HepG2 (cell line): ENCODE data around the gene PTPN14. TPM values are rescaled to one million over a fixed set of nuclear protein-coding genes. Genes with fewer than 3 reads are reported as not detected.

Experiments used
- ATAC-seq: fragments of 200-7000 bp; cut with Tn5 transposase; 3 replicates; pipeline ENCODE4 v1.9.1; 2020; ENCODE audit warnings: mild to moderate bottlenecking, moderate library complexity
- BruUV-seq: library from RNA; stranded (reverse); fragments of 400-500 nt; replicated peaks from 2 replicates; lab custom pipeline; 2021; lab: Mats Ljungman, UMichigan
- CTCF ChIA-PET: fragments of 300-600 bp; formaldehyde crosslinking; extraction: SDS; loops from one replicate; lab custom pipeline; 2021; ENCODE audit warnings: low total read pairs, inconsistent platforms, low intra/inter-chr PET ratio; lab: Yijun Ruan, JAX
- POLR2A ChIA-PET: fragments of 350-600 bp; sonication (Branson Sonifier 250); formaldehyde crosslinking; loops from one replicate; lab custom pipeline; 2020; ENCODE audit warnings: antibody characterized with exemption, inconsistent platforms; lab: Yijun Ruan, JAX
- DNase-seq: peaks from one replicate; pipeline ENCODE4 v3.0.0-alpha.2; 2015; ENCODE audit warnings: low spot score
- FAIRE-seq: peaks from 3 replicates; lab custom pipeline; 2011; peaks lifted over from hg19 to GRCh38; lab: Jason Lieb, UNC
- H2AFZ ChIP-seq: one replicate; pipeline ENCODE4 v1.6.1; 2011; ENCODE audit warnings: low read length, inconsistent platforms
- H3K27ac ChIP-seq: fragments of 300-600 bp; 3 replicates; pipeline ENCODE4 v1.8.0; 2011; ENCODE audit warnings: mixed run types, mild to moderate bottlenecking, mixed read lengths, low read length, inconsistent platforms; ENCODE audit not compliant: insufficient read depth; ENCODE audit errors: extremely low read length
- H3K27me3 ChIP-seq, 2 experiments: fragments of 200-600 bp in 1 of 2; 2 replicates in 1 of 2; 3 replicates in 1 of 2; pipeline versions ENCODE4 v1.6.0 to v1.8.0; 2011; ENCODE audit warnings: low read length in 2 of 2, mild to moderate bottlenecking in 2 of 2, moderate library complexity in 2 of 2, inconsistent platforms in 1 of 2; ENCODE audit not compliant: insufficient read depth in 2 of 2, control insufficient read depth in 1 of 2
- H3K36me3 ChIP-seq, 2 experiments: fragments of 200-600 bp in 1 of 2; replicated peaks in 1 of 2; 2 replicates in 1 of 2; 3 replicates in 1 of 2; pipeline versions ENCODE4 v1.5.1 to v1.8.0; 2011; ENCODE audit warnings: low read length in 2 of 2, inconsistent platforms in 1 of 2; ENCODE audit not compliant: insufficient read depth in 2 of 2, control insufficient read depth in 1 of 2
- H3K4me1 ChIP-seq: 2 replicates; pipeline ENCODE4 v1.5.1; 2012; ENCODE audit warnings: low read length, inconsistent platforms; ENCODE audit not compliant: insufficient read depth
- H3K4me2 ChIP-seq: 2 replicates; pipeline ENCODE4 v1.6.0; 2011; ENCODE audit warnings: low read depth, low read length, inconsistent platforms
- H3K4me3 ChIP-seq, 3 experiments: fragments of 200-600 bp in 1 of 3; sonication (generic), shearing (Covaris generic) in 1 of 3; replicated peaks in 1 of 3; 2 replicates each; pipeline ENCODE4 v1.5.1; 2011 to 2016; ENCODE audit warnings: low read length in 3 of 3, inconsistent platforms in 2 of 3, low read depth in 2 of 3, mild to moderate bottlenecking in 2 of 3, control low read depth in 1 of 3, mixed read lengths in 1 of 3; ENCODE audit not compliant: insufficient read depth in 1 of 3
- H3K79me2 ChIP-seq: one replicate; pipeline ENCODE4 v1.6.1; 2011; ENCODE audit warnings: low read length, inconsistent platforms; ENCODE audit not compliant: insufficient read depth
- H3K9ac ChIP-seq: 2 replicates; pipeline ENCODE4 v1.6.0; 2011; ENCODE audit warnings: mild to moderate bottlenecking, low read depth, low read length, inconsistent platforms; ENCODE audit not compliant: insufficient read depth
- H3K9me3 ChIP-seq: 2 replicates; pipeline ENCODE4 v1.5.1; 2012; ENCODE audit warnings: mild to moderate bottlenecking, low read length
- H4K20me1 ChIP-seq: 2 replicates; pipeline ENCODE4 v1.6.0; 2011; ENCODE audit warnings: inconsistent platforms, mild to moderate bottlenecking, low read length, moderate library complexity; ENCODE audit not compliant: insufficient read depth
- AGO1 ChIP-seq: fragments of 200-400 bp; formaldehyde crosslinking; IDR thresholded peaks from 2 replicates; pipeline ENCODE4 v1.6.1; 2017; ENCODE audit warnings: mild to moderate bottlenecking, low read depth, low read length, moderate library complexity; ENCODE audit not compliant: poor library complexity, severe bottlenecking
- HDAC1 ChIP-seq: sonication (generic); formaldehyde crosslinking; IDR thresholded peaks from 2 replicates; pipeline ENCODE4 v1.5.1; 2020; ENCODE audit warnings: mild to moderate bottlenecking, missing genetic modification reagents
- HNRNPLL ChIP-seq: fragments of 200-400 bp; formaldehyde crosslinking; IDR thresholded peaks from 2 replicates; pipeline ENCODE4 v1.6.1; 2017; ENCODE audit warnings: mild to moderate bottlenecking, low read depth, low read length; ENCODE audit not compliant: poor library complexity, severe bottlenecking
- JUNB ChIP-seq: sonication (generic); formaldehyde crosslinking; IDR thresholded peaks from 2 replicates; pipeline ENCODE4 v1.8.0; 2022; ENCODE audit warnings: missing genetic modification reagents, mild to moderate bottlenecking, borderline replicate concordance
- KMT2B ChIP-seq: IDR thresholded peaks from 2 replicates; pipeline ENCODE4 v1.6.1; 2016; ENCODE audit warnings: missing genetic modification reagents, missing compliant biosample characterization
- MZF1 ChIP-seq: sonication (generic); formaldehyde crosslinking; IDR thresholded peaks from 2 replicates; pipeline ENCODE4 v1.8.1; 2023; ENCODE audit warnings: mild to moderate bottlenecking, missing genetic modification reagents, borderline replicate concordance
- NFYC ChIP-seq: IDR thresholded peaks from 2 replicates; pipeline ENCODE4 v1.6.1; 2016; ENCODE audit warnings: missing genetic modification reagents, missing compliant biosample characterization
- RFXANK ChIP-seq: IDR thresholded peaks from 2 replicates; pipeline ENCODE4 v1.6.1; 2016
- RXRA ChIP-seq: sonication (generic); formaldehyde crosslinking; IDR thresholded peaks from 2 replicates; pipeline ENCODE4 v1.5.1; 2020; ENCODE audit warnings: missing genetic modification reagents
- STAG1 ChIP-seq: sonication (generic); formaldehyde crosslinking; IDR thresholded peaks from 2 replicates; pipeline ENCODE4 v1.4.0; 2020; ENCODE audit warnings: missing genetic modification reagents
- U2AF2 ChIP-seq: fragments of 200-400 bp; formaldehyde crosslinking; IDR thresholded peaks from 2 replicates; pipeline ENCODE4 v1.6.1; 2017; ENCODE audit warnings: low read depth, mild to moderate bottlenecking, low read length
- ZNF24 ChIP-seq: fragments of 450-650 bp; IDR thresholded peaks from 2 replicates; pipeline ENCODE4 v1.6.1; 2017; ENCODE audit warnings: antibody characterized with exemption, mild to moderate bottlenecking
- ZNF260 ChIP-seq: sonication (generic); formaldehyde crosslinking; IDR thresholded peaks from 2 replicates; pipeline ENCODE4 v1.4.0; 2020; ENCODE audit warnings: missing genetic modification reagents, low read depth, mild to moderate bottlenecking, borderline replicate concordance
- ZNF329 ChIP-seq: sonication (generic); formaldehyde crosslinking; IDR thresholded peaks from 2 replicates; pipeline ENCODE4 v1.9.0; 2021; ENCODE audit warnings: low read depth, mild to moderate bottlenecking, missing genetic modification reagents
- ZNF34 ChIP-seq: sonication (generic); formaldehyde crosslinking; IDR thresholded peaks from 2 replicates; pipeline ENCODE4 v1.4.0; 2020; ENCODE audit warnings: mild to moderate bottlenecking, missing genetic modification reagents, borderline replicate concordance
- ZNF367 ChIP-seq: sonication (generic); formaldehyde crosslinking; IDR thresholded peaks from 2 replicates; pipeline ENCODE4 v1.4.0; 2020; ENCODE audit warnings: missing genetic modification reagents, borderline replicate concordance
- ZNF678 ChIP-seq: sonication (generic); formaldehyde crosslinking; IDR thresholded peaks from 2 replicates; pipeline ENCODE4 v1.4.0; 2020; ENCODE audit warnings: mild to moderate bottlenecking, missing genetic modification reagents
- ZNF749 ChIP-seq: sonication (generic); formaldehyde crosslinking; IDR thresholded peaks from 2 replicates; pipeline ENCODE4 v1.8.0; 2022; ENCODE audit warnings: mild to moderate bottlenecking, missing genetic modification reagents, moderate library complexity, borderline replicate concordance
- ZNF788 ChIP-seq: sonication (generic); formaldehyde crosslinking; IDR thresholded peaks from 2 replicates; pipeline ENCODE4 v1.5.0; 2020; ENCODE audit warnings: mild to moderate bottlenecking, missing genetic modification reagents, borderline replicate concordance
- WGBS: methylation state at CpG from one replicate; pipeline ENCODE4 v1.1.6; 2017; ENCODE audit warnings: low lambda C conversion rate; 5-methylcytosine and 5-hydroxymethylcytosine counted together
- in situ Hi-C: cut with HindIII; loops from 2 replicates; pipeline ENCODE4 v1.10.0; 2017; ENCODE audit warnings: low pct_unique_long_range_greater_than_20kb; ENCODE audit not compliant: extremely low pct_ligation_motif_present
- intact Hi-C: fragments of 100-400 bp; cut with micrococcal nuclease; formaldehyde crosslinking; loops from one replicate; pipeline ENCODE4 v1.10.0; 2022; ENCODE audit not compliant: unreplicated experiment
- polyA plus RNA-seq, 8 experiments: library from polyadenylated mRNA; depleted of rRNA in 3 of 8; stranded (reverse) in 7 of 8; unstranded in 1 of 8; fragments of >200 nt; fragmentation: Illumina TruSeq in 4 of 8; extraction: Trizol in 4 of 8; gene quantifications; 2 replicates each; pipeline versions ENCODE4 v1.2.1 to v1.2.3, GENCODE V29; 2011 to 2016; ENCODE audit warnings: low read depth in 4 of 8, missing spikeins in 1 of 8, mixed read lengths in 1 of 8; ENCODE audit not compliant: insufficient read depth in 1 of 8
- total RNA-seq, 5 experiments: library from RNA; depleted of rRNA; stranded (reverse); fragments of >200 nt; fragmentation: Illumina TruSeq; extraction: Trizol; gene quantifications; 2 replicates each; pipeline ENCODE4 v1.2.3, GENCODE V29; 2016; ENCODE audit warnings: low read depth in 1 of 5
- TF ChIP-seq, protein P1 (sequence below): sonication (generic); formaldehyde crosslinking; IDR thresholded peaks from 2 replicates; pipeline ENCODE4 v1.5.1; 2020; ENCODE audit warnings: mild to moderate bottlenecking, missing genetic modification reagents
- TF ChIP-seq, protein P2 (sequence below): fragments of 450-650 bp; IDR thresholded peaks from 2 replicates; pipeline ENCODE4 v1.6.1; 2017

The PTPN14 gene
- total and polyA plus RNA-seq, 2 of the 13 experiments (the other 11 are each of a cell fraction or from before 2014, with no cell fraction given): 3.9 to 4.7 TPM

- TF ChIP-seq HDAC1 (CRISPR knock-in tag) (no peak), RXRA (CRISPR knock-in tag) (no peak), RFXANK (CRISPR knock-in tag) (no peak), NFYC (CRISPR knock-in tag) (no peak), ZNF678 (CRISPR knock-in tag) (no peak), AGO1 (no peak), MZF1 (no peak), ZNF260 (CRISPR knock-in tag) (no peak)
These were observed 249.9 kb downstream of the PTPN14 start (continued) for GRCh38 chr1:214301526-214301925.

- H3K9ac ChIP-seq: no peak overlapping the region
- in situ Hi-C loops: no loop called here
- no TSS peak for BruUV-seq
- H4K20me1 ChIP-seq: peaks cover 14% of the 10 kb centered on the region; the same call in 1 of the 2 replicates
- DNase-seq (no peak), FAIRE-seq (no peak), ATAC-seq (no peak)
- 95% methylated on average over 9 of the region's 9 CpGs for WGBS
- POLR2A ChIA-PET: no interaction called here
- H2AFZ ChIP-seq: no peak overlapping the region
- H3K36me3 ChIP-seq: peaks cover 6 to 9% of the 10 kb centered on the region in 2 experiments; a peak in 3 of 5 replicates
- H3K79me2 ChIP-seq: peaks cover 70% of the 10 kb centered on the region
- H3K27ac ChIP-seq: no peak overlapping the region
- no peaks in the 10 kb centered on the region for H3K27me3 ChIP-seq
- intact Hi-C loops: no loop called here
- no peaks in the 10 kb centered on the region for H3K9me3 ChIP-seq
- no peak overlapping the region for H3K4me3 ChIP-seq
- H3K4me1 ChIP-seq: peaks cover 18% of the 10 kb centered on the region
- H3K4me2 ChIP-seq: no peak overlapping the region
- CTCF ChIA-PET: no interaction called here
- TF ChIP-seq ZNF34 (CRISPR knock-in tag): no peak
- TF ChIP-seq KMT2B (CRISPR knock-in tag): no peak
- no peak for TF ChIP-seq RFXANK (CRISPR knock-in tag)
- TF ChIP-seq ZNF749 (CRISPR knock-in tag): no peak
- no peak for TF ChIP-seq ZNF329
- TF ChIP-seq ZNF367: no peak
- TF ChIP-seq JUNB (CRISPR knock-in tag): no peak
- no peak for TF ChIP-seq HNRNPLL
- TF ChIP-seq, protein P1, sequence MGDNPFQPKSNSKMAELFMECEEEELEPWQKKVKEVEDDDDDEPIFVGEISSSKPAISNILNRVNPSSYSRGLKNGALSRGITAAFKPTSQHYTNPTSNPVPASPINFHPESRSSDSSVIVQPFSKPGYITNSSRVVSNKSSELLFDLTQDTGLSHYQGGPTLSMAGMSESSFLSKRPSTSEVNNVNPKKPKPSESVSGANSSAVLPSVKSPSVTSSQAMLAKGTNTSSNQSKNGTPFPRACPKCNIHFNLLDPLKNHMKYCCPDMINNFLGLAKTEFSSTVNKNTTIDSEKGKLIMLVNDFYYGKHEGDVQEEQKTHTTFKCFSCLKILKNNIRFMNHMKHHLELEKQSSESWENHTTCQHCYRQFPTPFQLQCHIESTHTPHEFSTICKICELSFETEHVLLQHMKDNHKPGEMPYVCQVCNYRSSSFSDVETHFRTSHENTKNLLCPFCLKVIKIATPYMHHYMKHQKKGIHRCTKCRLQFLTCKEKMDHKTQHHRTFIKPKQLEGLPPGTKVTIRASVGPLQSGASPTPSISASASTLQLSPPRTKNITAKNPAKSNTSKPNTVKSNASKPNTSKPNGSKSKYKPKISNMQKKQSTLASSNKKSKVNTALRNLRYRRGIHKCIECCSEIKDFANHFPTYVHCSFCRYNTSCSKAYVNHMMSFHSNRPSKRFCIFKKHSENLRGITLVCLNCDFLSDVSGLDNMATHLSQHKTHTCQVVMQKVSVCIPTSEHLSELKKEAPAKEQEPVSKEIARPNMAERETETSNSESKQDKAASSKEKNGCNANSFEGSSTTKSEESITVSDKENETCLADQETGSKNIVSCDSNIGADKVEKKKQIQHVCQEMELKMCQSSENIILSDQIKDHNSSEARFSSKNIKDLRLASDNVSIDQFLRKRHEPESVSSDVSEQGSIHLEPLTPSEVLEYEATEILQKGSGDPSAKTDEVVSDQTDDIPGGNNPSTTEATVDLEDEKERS (CRISPR knock-in tag): no peak
- TF ChIP-seq ZNF788: no peak
- no peak for TF ChIP-seq ZNF24
- no peak for TF ChIP-seq STAG1 (CRISPR knock-in tag)
- TF ChIP-seq, protein P2, sequence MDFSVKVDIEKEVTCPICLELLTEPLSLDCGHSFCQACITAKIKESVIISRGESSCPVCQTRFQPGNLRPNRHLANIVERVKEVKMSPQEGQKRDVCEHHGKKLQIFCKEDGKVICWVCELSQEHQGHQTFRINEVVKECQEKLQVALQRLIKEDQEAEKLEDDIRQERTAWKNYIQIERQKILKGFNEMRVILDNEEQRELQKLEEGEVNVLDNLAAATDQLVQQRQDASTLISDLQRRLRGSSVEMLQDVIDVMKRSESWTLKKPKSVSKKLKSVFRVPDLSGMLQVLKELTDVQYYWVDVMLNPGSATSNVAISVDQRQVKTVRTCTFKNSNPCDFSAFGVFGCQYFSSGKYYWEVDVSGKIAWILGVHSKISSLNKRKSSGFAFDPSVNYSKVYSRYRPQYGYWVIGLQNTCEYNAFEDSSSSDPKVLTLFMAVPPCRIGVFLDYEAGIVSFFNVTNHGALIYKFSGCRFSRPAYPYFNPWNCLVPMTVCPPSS: no peak
- no peak for TF ChIP-seq U2AF2
These were observed 251.1 kb downstream of the PTPN14 start for GRCh38 chr1:214300149-214300780.
